Memory B cell (primary cell): ENCODE results near the gene ALG9.

Experiments used
- ATAC-seq: fragments of 150-1000 bp; cut with Tn5 transposase; 2 replicates; pipeline ENCODE4 v1.10.0; 2021; ENCODE audit warnings: low read depth, mild to moderate bottlenecking, moderate library complexity
- DNase-seq, 2 donors: peaks; one replicate each; pipeline ENCODE4 v3.0.0; 2022; ENCODE audit warnings: low spot score in 2 of 2
- H3K27ac Mint-ChIP-seq: one replicate; pipeline ENCODE4 v1.8.0; 2022; ENCODE audit warnings: mild to moderate bottlenecking, moderate library complexity, mixed read lengths
- H3K27me3 Mint-ChIP-seq: one replicate; pipeline ENCODE4 v1.8.0; 2022; ENCODE audit warnings: mixed read lengths
- H3K36me3 Mint-ChIP-seq: one replicate; pipeline ENCODE4 v1.8.0; 2022; ENCODE audit warnings: mild to moderate bottlenecking, mixed read lengths
- H3K4me1 Mint-ChIP-seq: one replicate; pipeline ENCODE4 v1.8.0; 2022; ENCODE audit warnings: mixed read lengths
- H3K4me3 Mint-ChIP-seq: one replicate; pipeline ENCODE4 v1.8.0; 2022; ENCODE audit warnings: mild to moderate bottlenecking, moderate library complexity, mixed read lengths
- H3K9me3 Mint-ChIP-seq: one replicate; pipeline ENCODE4 v1.8.0; 2022; ENCODE audit warnings: mixed read lengths

ALG9 gene

DNA sequence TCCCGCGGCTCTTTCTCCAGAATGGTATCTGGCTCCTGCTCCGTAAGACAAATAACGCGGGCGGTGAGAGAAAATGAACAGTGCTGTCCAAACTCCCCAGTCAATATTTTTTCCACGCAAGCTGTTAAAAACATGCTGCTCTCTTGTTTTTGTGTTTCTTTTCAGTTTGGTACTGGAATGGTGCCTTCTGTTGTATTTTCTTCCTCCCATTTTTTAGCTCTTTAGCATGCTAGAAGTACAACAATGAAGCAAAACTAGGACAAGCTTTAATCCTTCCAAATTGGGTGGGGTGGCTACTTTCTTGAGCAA is 104.6 kb downstream of the ALG9 start:
- peaks cover 7% of the 10 kb centered on the region for H3K36me3 Mint-ChIP-seq
- peak overlapping the region; percentile 88 for H3K27ac Mint-ChIP-seq
- no peaks in the 10 kb centered on the region for H3K27me3 Mint-ChIP-seq
- H3K9me3 Mint-ChIP-seq, result no peaks in the 10 kb centered on the region
- peak overlapping the region; percentile 100 for H3K4me3 Mint-ChIP-seq
- DNase-seq (no peak), ATAC-seq (no peak)
- H3K4me1 Mint-ChIP-seq, result peaks cover 24% of the 10 kb centered on the region

DNA sequence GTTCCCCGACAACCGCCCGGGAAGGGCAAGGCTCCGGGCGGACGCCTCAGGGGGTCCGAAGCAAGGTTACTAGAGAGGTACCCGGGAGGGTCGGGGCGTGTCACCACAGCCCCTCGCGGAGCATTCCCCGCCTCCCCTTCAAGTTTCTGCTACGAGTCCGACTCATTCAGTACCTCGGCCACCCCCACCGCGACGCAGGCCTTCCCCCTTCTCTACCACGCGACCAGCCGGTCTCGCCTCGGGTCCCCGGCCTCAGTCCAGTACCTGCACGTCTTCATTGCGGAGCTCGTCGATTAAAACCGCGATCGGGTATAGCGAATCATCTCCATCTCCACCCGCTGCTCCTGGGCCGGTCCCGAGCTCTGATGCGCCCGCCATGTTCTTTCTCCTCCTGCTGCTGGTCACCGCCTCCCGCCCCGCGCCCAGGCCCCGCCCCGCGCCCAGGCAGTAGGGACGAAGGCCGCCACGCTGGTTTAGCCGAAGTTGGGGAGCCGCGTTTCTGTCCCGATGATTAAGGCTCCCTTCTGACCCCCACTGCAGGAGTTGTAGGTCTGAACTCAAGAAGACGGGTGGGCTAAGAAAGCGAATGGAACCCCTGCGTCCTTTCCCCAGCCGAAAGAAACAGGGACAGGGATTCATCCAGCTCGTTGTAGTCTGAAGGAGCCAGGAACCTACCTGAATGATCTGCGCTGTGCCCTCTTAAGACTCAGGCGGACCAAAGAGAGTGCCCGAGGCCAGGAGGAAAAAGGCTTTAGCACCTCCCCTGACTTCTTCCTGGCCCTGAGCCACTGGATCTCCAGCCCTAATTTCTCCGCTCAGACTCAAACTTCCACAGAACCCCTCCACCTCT is 105.2 kb downstream of the ALG9 start, which contains the start of gene PPP2R1B:
Gene PPP2R1B, minus strand, starts transcription at position 406 of the 850 bp plus-strand sequence. Its CDS starts 28 bp downstream, at position 378.
- Mint-ChIP-seq H3K4me3 (peak within 1 kb of the TSS; percentile 100), H3K4me1 (peaks cover 24% of the 10 kb centered on the region), H3K9me3 (no peaks in the 10 kb centered on the region), H3K27ac (peak within 1 kb of the TSS; percentile 88), H3K27me3 (no peaks in the 10 kb centered on the region), H3K36me3 (peaks cover 9% of the 10 kb centered on the region)
- ATAC-seq, result peak; percentile 97
- DNase-seq, result peak; percentile 58 to 67

DNA sequence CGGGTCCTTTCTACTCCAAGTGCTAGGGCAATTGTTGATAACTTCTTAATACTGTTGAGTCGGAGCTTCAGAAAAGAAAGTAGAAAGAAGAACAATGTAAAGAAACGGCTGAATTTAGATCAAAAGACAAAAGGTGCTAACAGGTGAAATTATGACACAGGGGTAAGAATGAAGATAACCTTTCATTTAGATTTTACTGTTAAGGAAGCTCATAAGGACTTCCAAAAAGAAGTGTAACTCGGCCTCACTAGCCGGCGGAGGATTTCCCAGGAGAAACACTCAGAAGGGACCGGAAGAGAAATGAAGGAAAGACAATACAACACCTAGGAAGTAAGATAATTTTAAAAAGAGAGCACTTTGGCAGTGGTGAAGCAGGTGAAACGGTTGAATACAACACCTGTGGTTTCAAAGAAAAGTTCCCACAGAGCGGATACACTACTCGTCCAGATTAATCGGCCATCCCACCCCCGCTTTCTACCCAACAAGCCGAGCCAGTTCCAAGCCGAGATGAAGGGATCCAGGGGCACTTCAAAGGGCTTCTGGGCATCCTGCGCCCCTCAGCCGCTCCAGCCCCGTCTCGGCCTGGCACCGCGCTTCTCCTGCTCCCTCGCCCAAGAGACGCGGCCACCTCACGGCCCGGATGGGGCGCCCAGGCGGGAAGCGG is 105.9 kb downstream of the ALG9 start:
- peaks cover 24% of the 10 kb centered on the region for H3K4me1 Mint-ChIP-seq

DNA sequence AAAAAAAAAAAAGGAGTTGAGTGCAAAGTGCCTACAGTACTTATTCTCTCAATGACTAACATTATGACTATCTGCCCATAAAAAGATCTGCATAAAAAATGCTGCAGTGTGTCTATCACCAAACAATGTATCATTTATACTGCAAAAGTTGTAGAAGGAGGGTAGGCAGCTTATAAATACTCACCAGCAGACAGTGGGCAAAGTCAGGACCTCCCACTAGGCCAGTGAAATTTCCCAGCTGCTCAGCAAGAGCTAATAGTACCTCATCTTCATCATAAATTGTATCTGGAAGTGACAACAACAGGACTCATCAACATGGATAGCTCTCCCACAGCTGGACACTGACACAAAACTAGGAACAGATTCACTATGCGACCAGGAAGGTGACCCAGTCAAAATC is 106.8 kb downstream of the ALG9 start:
- ATAC-seq, result no peak
- no peak for DNase-seq
- Mint-ChIP-seq H3K9me3 (no peaks in the 10 kb centered on the region), H3K4me1 (peaks cover 24% of the 10 kb centered on the region), H3K36me3 (peaks cover 16% of the 10 kb centered on the region), H3K27me3 (no peaks in the 10 kb centered on the region), H3K4me3 (peak overlapping the region; percentile 24), H3K27ac (no peak overlapping the region)

More for the DNA sequence above, 105.9 kb downstream of the ALG9 start:
- peak overlapping the region; percentile 100 for H3K4me3 Mint-ChIP-seq
- DNase-seq, result peak in 1 of 2 donors; percentile 6
- no peaks in the 10 kb centered on the region for H3K9me3 Mint-ChIP-seq
- peak overlapping the region; percentile 88 for H3K27ac Mint-ChIP-seq
- peaks cover 12% of the 10 kb centered on the region for H3K36me3 Mint-ChIP-seq
- H3K27me3 Mint-ChIP-seq, result no peaks in the 10 kb centered on the region
- peak; percentile 28 for ATAC-seq

DNA sequence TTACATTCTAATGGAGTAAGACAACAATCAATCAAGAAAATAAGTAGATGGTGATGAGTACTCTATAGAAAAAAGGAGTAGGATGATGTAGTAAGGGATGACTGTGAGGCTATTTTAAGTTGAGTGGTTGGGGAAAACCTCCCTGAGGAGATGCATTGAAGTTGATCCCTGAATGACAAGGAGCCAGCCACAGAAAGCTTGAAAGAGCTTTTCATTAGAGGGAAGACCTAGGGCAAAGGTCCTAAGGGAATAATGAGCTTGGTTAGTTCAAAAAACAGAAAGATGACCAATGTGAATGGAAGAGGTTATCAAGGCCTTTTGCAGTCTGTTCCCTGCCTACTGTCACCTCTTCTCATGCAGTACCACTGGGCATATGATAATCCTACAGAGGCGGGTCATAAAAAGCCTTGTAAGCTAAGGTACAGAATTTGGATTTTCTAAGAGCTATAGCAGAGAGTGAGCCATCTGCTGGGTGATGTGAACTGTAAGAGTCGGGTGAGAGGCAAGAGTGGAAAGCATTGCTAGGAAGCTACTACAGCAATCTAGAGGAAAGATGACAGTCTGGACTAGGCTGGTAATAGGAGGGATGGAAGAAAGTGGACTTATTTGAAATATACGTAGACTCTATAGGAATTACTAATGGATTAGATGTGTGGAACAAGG is 108.3 kb downstream of the ALG9 start:
- no peaks in the 10 kb centered on the region for H3K9me3 Mint-ChIP-seq
- no peak for ATAC-seq
- peaks cover 24% of the 10 kb centered on the region for H3K4me1 Mint-ChIP-seq
- DNase-seq, result no peak
- H3K4me3 Mint-ChIP-seq, result no peak overlapping the region
- peaks cover 28% of the 10 kb centered on the region for H3K36me3 Mint-ChIP-seq
- no peaks in the 10 kb centered on the region for H3K27me3 Mint-ChIP-seq
- H3K27ac Mint-ChIP-seq, result no peak overlapping the region

DNA sequence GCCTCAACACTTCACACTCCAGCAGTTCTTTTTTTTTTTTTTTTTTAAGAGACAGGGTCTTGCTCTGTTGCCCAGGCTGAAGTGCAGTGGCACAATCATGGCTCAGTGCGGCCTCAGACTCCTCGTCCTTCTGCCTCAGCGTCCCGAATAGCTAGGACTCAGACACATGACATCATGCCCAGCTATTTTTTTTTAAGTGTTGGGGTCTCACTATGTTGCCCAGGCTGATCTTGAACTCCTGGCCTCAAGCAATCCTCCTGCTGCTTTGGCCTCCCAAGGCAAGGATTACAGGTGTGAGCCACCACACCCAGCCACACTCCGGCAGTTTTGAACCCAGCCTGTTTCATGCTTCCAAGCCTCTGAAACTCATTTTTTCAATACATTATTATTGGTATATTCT is 108.9 kb downstream of the ALG9 start:
- Mint-ChIP-seq H3K9me3 (no peaks in the 10 kb centered on the region), H3K27me3 (no peaks in the 10 kb centered on the region), H3K4me1 (peaks cover 24% of the 10 kb centered on the region), H3K4me3 (no peak overlapping the region), H3K27ac (no peak overlapping the region), H3K36me3 (peaks cover 31% of the 10 kb centered on the region)
- DNase-seq (no peak), ATAC-seq (no peak)

DNA sequence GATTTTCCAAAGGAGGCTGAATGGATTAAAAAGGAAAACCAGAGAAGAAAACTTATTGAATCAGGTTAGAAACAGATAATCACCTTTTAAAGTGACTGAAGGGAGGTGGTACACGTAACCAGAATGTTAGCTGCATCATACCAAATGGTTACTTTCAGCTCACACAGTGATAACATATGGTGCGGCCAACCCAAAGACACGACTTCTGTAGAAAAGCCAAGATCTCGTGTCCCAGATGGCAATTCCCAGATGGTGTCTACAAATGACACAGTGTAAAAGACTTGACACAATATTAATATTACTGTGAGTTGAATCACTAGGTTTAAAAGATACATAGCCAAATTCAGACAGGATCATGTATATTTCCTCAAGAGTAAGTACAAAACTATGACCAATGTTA is 110.3 kb downstream of the ALG9 start:
- Mint-ChIP-seq H3K9me3 (no peaks in the 10 kb centered on the region), H3K36me3 (peaks cover 35% of the 10 kb centered on the region), H3K4me3 (no peak overlapping the region), H3K27ac (no peak overlapping the region), H3K27me3 (no peaks in the 10 kb centered on the region), H3K4me1 (peaks cover 20% of the 10 kb centered on the region)
- ATAC-seq, result no peak
- no peak for DNase-seq

DNA sequence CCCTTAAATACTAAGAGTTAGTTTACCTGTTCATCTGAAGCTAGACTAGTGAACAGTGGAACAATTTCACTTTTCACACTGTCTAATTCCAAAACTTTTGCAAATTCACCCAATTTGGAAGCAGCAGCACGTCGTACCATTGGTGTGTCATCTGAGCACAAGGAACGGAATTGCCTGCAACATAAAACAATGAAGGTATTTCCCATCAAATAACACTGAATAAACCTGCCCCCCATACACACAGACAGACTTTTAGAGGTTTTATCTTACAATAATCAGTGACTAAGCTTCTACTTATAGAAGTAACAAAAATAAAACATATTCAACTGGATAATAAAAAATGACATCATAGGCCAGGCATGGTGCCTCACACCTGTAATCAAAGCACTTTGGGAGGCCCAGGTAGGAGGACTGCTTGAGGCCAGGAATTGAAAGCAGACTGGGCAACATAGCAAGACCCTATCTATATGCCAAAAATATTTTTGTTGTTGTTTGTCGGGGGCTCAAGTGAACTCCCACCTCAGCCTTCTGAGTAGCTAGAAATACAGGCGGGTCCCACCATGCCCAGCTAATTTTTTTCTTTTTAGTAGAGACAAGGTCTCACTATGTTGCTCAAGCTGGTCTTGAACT is 111.5 kb downstream of the ALG9 start:
- ATAC-seq (no peak), DNase-seq (no peak)
- peaks cover 14% of the 10 kb centered on the region for H3K4me1 Mint-ChIP-seq
- no peaks in the 10 kb centered on the region for H3K27me3 Mint-ChIP-seq
- H3K27ac Mint-ChIP-seq, result no peak overlapping the region
- no peak overlapping the region for H3K4me3 Mint-ChIP-seq
- H3K36me3 Mint-ChIP-seq, result peaks cover 37% of the 10 kb centered on the region
- no peaks in the 10 kb centered on the region for H3K9me3 Mint-ChIP-seq

DNA sequence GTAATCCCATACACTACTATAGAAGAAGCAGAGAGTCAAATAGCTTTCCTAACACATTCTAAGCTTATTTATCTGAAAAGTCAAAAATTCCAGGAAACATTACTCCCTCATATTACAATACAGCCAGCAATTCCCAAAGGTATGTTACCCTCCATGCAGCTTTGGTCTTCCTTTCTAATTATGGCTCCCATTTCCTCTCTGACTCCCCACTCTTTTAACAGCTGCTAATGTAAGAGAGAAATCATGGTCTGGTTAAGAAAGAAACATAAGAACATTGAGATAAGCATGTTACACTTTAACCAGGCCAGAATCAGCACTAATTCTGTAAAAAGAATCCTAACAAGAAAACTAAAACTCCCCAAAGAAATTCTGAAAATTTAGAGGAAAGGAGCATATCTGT is 112.0 kb downstream of the ALG9 start:
- Mint-ChIP-seq H3K9me3 (no peaks in the 10 kb centered on the region), H3K4me1 (peaks cover 10% of the 10 kb centered on the region), H3K4me3 (no peak overlapping the region), H3K36me3 (peaks cover 37% of the 10 kb centered on the region), H3K27ac (no peak overlapping the region), H3K27me3 (no peaks in the 10 kb centered on the region)
- DNase-seq (no peak), ATAC-seq (no peak)

DNA sequence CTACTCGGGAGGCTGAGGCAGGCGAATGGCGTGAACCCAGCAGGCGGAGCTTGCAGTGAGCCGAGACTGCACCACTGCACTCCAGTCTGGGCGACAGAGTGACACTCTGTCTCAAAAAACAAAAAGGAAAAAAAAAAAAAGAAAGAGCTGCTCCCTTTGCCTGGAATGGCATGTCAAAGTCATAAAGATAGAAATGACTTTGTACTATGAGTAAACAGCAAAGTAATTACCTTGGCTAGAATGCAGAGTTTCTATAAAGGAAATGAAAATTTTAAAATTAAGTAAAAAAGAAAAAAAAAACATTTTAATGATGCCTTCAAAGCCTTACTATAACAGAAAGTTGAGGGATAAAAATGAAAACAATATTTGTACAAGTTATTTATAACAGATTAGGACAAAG is 115.3 kb downstream of the ALG9 start:
- no peak overlapping the region for H3K27ac Mint-ChIP-seq
- H3K36me3 Mint-ChIP-seq, result peaks cover 39% of the 10 kb centered on the region
- no peak overlapping the region for H3K4me3 Mint-ChIP-seq
- H3K9me3 Mint-ChIP-seq, result no peaks in the 10 kb centered on the region
- no peaks in the 10 kb centered on the region for H3K4me1 Mint-ChIP-seq
- no peaks in the 10 kb centered on the region for H3K27me3 Mint-ChIP-seq
- no peak for ATAC-seq
- DNase-seq, result no peak

DNA sequence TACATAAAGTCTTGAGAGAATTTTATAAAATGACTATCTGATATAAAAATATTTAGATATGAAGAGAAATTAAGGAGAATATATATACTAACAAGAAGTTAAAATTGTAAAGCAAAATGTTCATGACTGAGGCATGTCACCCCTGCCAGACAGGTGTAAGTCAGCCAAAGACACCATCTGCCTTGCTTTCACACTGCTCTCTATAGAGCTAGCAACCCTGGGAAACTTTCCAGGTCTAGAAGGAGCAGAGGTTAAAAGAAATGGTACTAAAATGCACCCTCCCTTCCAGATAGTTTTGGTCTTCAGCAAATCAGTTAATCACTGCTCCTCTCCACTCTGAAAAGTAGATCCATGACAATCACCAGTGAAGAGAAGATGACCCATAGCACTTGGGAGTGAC is 121.7 kb downstream of the ALG9 start:
- H3K27me3 Mint-ChIP-seq, result no peaks in the 10 kb centered on the region
- peaks cover 39% of the 10 kb centered on the region for H3K36me3 Mint-ChIP-seq

DNA sequence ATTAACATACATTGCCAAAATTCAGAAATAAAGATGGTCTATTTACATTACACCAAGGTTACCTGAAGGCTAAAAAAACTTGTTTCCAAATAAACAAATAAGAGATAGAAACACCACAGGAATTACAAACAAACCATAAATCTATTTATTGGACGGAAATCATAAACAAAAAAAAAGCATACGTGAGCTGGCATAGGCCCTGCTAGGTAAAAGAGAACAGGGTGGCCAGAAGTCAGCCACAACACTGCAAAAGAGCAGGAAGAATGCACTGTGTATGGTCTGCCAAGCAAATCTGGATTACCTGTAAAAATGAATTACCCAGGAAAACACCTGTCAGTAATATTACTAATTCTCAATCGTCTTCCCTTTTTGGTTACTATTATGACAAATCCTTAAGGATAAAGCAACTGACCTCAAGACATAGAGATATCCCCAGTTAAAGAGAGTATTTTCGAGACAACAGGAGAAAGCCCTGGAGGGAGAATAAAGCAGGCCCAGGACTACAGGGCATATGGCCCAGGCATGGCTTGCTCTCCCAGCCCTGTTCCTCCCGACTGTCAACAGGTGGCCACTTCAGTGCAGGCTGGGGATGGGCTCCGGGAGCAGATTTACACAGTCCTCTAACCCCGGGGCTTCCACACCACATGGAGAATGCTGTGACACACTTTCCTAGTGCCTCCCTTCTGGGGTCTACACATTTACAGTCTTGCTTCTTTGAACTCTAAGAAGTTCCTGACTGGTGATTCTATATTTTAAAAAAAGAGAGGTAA is 123.2 kb downstream of the ALG9 start:
- Mint-ChIP-seq H3K9me3 (no peaks in the 10 kb centered on the region), H3K36me3 (peaks cover 39% of the 10 kb centered on the region), H3K27ac (no peak overlapping the region), H3K4me1 (no peaks in the 10 kb centered on the region), H3K27me3 (no peaks in the 10 kb centered on the region), H3K4me3 (no peak overlapping the region)
- DNase-seq (no peak), ATAC-seq (no peak)

More for the DNA sequence above, 121.7 kb downstream of the ALG9 start:
- H3K27ac Mint-ChIP-seq, result no peak overlapping the region
- no peaks in the 10 kb centered on the region for H3K9me3 Mint-ChIP-seq
- no peaks in the 10 kb centered on the region for H3K4me1 Mint-ChIP-seq
- DNase-seq, result no peak
- H3K4me3 Mint-ChIP-seq, result no peak overlapping the region
- no peak for ATAC-seq

DNA sequence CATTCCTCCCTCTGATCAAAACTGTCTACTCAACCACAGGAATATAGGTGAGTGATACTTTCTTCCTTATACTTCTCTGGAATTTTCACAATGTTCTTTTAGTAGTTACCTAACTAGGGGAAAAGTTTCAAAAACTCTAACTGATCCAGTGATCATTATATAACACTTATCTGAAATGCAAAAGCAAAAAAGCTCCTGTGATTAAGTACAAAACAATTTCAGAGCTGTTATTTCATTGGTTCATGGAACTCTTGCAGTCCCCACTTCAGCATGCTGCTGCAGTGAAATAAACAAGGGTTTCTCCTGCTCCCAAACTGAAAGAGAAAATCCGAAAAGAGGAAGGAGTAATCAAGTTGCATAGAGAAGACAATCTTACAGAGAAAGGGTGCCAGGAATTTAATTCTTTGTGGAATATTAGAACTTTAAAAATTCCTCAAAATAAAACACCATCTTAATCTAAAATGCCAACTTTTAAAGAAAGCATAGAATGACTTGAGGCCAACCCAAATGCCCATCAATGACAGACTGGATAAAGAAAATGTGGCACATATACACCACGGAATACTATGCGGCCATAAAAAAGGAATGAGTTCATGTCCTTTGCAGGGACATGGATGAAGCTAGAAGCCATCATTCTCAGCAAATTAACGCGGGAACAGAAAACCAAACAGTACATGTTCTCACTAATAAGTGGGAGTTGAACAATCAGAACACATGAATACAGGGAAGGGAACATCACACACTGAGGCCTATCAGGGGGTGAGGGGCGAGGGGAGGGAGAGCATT is 125.5 kb downstream of the ALG9 start:
- no peaks in the 10 kb centered on the region for H3K9me3 Mint-ChIP-seq
- no peaks in the 10 kb centered on the region for H3K27me3 Mint-ChIP-seq
- H3K4me1 Mint-ChIP-seq, result no peaks in the 10 kb centered on the region
- peak overlapping the region; percentile 67 for H3K27ac Mint-ChIP-seq
- no peak for ATAC-seq
- no peak for DNase-seq
- H3K4me3 Mint-ChIP-seq, result no peak overlapping the region
- H3K36me3 Mint-ChIP-seq, result peaks cover 41% of the 10 kb centered on the region
